ENCODE measurements around the gene CGN. TPM values are rescaled to one million over a fixed set of nuclear protein-coding genes. Genes with fewer than 3 reads are reported as not detected.

Gene CGN
- total and polyA plus RNA-seq, 2 of the 13 experiments (the other 11 are each of a cell fraction or from before 2014, with no cell fraction given) = 0.75 to 0.81 TPM

GRCh38 chr1:151510957-151511635 is at the start of gene CGN (continued):
- TF ChIP-seq ZNF362 (CRISPR knock-in tag; IDR thresholded peaks at IDR 0.05; ENCODE audit: borderline replicate concordance) (no peak), MEIS1 (CRISPR knock-in tag; IDR thresholded peaks at IDR 0.05; ENCODE audit: borderline replicate concordance) (no peak), SOX6 (IDR thresholded peaks at IDR 0.05) (no peak), SOX6 (CRISPR knock-in tag; IDR thresholded peaks at IDR 0.05) (peak; percentile 80), PLSCR1 (CRISPR knock-in tag; IDR thresholded peaks at IDR 0.05; ENCODE audit: borderline replicate concordance) (no peak), ELF3 (CRISPR knock-in tag; IDR thresholded peaks at IDR 0.05) (0 out of 2 replicates have a peak, but pooled peaks have one; percentile 15), ZNF318 (CRISPR knock-in tag; IDR thresholded peaks at IDR 0.05) (no peak), ZNF562 (CRISPR knock-in tag; IDR thresholded peaks at IDR 0.05; ENCODE audit: borderline replicate concordance) (no peak), SP2 (CRISPR knock-in tag; IDR thresholded peaks at IDR 0.05) (peak; percentile 48; the same call in 1 of the 2 replicates), ISX (CRISPR knock-in tag; conservative IDR thresholded peaks at IDR 0.05) (no peak), REPIN1 (CRISPR knock-in tag; IDR thresholded peaks at IDR 0.05; ENCODE audit: borderline replicate concordance, low read depth) (no peak), TMF1 (CRISPR knock-in tag; IDR thresholded peaks at IDR 0.05; ENCODE audit: low read depth) (no peak), CCDC6 (CRISPR knock-in tag; IDR thresholded peaks at IDR 0.05) (peak; percentile 79; the same call in 1 of the 2 replicates), CENPT (CRISPR knock-in tag; IDR thresholded peaks at IDR 0.05; ENCODE audit: low read depth) (no peak), TERF1 (CRISPR knock-in tag; IDR thresholded peaks at IDR 0.05) (no peak), PPARG (CRISPR knock-in tag; conservative IDR thresholded peaks at IDR 0.05) (0 out of 2 replicates have a peak, but pooled peaks have one; percentile 19), CEBPB (IDR thresholded peaks at IDR 0.05; ENCODE audit: borderline replicate concordance, low read depth, low read length) (no peak), CBX2 (IDR thresholded peaks at IDR 0.05; ENCODE audit: low read depth, low read length) (no peak), CBX2 (CRISPR knock-in tag; IDR thresholded peaks at IDR 0.05; ENCODE audit: low read depth) (no peak)
